ENCODE results near the gene ARMH3.
A peak's percentile ranks its signal among the peaks of the same experiment; 100 is the strongest.

ARMH3 gene

GRCh38 chr10:101826852-101827434, 229.0 kb downstream of the ARMH3 start:
- H3K4me3 ChIP-seq (ENCODE audit: low read length), result no peak overlapping the region
- no peak for DNase-seq (ENCODE audit: low read depth, low spot score)

DNA sequence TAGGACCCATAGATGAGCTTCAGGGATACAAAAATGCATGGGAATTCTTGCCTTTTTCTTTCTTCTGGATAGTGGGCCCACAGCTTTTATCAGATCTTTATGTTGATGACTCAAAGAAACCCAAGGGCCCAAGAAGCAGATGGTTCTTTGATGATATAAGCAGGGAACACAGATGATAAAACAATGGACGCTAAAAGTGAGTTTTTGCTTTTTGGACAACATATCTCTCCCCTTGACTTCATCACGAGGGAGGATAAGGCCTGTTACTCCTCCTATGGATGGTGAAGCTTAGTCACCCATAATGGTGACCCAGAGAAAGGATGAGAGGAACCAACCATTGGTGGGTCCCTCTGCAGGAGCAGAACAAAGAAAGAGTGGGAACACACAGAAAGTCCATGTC, 231.2 kb downstream of the ARMH3 start:
- no peak overlapping the region for H3K4me3 ChIP-seq (ENCODE audit: low read length)
- no peak for DNase-seq (ENCODE audit: low read depth, low spot score)

DNA sequence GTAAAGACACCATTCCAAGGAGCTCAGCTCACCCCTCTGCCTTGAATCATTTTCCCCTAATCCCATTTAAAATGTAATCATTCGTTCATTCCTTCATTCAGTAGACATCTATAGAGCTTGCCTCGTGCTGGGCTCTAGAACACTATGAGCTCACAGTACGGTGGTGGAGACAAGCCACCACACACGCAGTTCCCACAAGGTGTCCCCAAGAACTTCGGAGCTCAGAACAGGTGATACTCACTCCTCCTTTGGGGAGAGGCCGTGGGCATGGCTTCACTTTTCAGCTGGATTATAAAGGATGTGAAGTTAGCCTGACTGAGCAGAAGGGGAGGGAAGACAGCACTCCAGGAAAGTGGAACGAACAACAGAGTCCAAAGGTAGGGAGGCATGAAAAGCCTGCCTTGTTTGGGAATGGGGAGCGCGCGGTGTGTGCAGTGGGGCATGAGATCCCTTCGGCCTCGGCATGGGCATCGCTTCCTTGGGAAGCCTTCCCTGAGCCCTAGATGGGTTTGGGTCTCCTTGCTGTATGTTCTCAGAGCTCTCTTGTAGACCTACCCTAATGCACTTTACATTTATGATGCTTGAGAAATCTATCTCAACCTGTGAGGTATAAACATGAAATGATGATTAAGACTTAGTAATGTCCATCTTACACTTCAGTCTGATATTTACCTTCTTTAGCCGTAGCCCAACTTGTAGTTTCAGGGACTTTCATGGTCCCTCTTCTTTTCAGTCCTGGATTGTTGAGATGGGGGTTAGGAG, 236.9 kb downstream of the ARMH3 start:
- H3K4me3 ChIP-seq (ENCODE audit: low read length), result peak overlapping the region; percentile 73
- no peak for DNase-seq (ENCODE audit: low read depth, low spot score)

DNA sequence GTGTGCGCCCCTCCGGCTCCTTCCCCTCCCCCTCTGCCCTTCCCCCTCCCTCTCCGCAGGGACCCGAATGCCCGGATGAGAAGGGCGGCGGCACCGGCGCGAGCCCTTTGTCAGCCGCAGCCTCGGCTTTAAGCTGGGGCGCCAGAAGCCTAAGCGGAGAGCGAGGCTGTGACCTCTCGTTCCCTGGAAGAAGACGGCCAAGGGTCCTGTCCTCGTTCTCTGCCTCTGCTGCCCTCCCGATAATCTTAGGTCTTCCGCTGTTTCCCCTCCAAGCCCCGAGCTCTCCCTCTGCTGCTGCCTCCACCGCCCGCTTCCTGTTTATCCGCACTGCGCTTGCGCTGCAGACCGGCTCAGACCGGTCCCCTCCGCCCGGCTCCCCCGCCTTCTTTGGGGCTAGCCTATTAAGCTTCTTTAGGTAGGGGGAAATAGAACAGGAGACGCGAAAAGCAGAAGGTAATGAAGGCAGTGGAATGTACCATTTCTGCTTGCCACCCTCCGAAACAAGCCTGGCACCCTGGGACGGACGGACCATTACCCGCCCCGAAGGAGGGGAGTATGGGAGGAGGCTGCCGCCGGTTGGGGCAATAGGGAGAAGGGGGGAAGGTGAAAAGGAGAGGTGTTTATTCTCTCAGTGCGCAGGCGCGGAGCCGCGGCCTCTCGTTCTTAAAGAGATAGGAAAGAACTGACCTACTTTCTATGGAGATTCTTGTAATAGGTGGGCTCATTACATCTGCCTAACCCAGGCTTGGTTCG, 237.7 kb downstream of the ARMH3 start, which contains the start of gene OGA:
OGA (minus strand) TSS at position 326 of the 753 bp plus-strand sequence. CDS start 422 bp downstream, outside the sequence.
- H3K4me3 ChIP-seq (ENCODE audit: low read length), result peak within 1 kb of the TSS; percentile 73
- DNase-seq (ENCODE audit: low read depth, low spot score), result peak; percentile 100

DNA sequence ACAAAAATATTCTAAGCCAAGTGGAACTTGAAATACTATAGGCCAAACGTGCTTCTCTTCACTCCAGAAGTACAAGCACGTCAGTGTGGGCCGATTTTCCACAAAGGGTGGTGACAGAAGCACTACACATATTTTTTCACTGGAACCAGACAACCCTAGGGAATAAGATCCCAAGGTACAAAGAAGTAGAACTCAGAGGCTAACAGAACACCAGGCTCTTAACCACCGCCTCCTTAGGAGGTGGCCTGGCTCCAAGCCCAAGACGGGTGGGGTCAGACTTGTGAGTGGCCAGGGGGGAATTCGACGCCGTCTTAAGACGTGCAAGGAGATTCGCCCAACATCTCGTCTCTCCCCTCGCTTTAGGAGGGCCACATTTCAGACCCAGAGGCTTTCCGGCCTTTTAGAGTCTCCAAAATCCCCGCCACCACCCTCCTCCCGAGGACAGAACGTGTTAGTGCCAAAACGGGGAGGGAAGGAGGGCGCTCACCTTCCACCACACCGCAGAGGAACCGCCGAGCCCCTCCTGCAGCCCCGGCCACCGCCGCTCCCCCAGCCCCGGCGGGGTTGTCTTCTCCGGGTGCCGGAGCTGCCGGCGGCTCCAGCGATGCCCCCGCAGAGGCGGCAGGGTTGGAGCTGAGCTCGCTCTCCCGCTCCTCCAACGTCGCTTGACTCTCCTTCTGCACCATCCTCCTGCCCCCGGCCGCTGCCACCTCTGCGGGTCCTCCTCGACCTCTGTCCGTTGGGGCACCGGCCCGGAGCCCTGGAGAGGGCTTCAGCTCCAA, 238.4 kb downstream of the ARMH3 start:
- no peak for DNase-seq (ENCODE audit: low read depth, low spot score)
- peak overlapping the region; percentile 73 for H3K4me3 ChIP-seq (ENCODE audit: low read length)

- no peak for DNase-seq (ENCODE audit: low read depth, low spot score)
Measured at GRCh38 chr10:101816913-101817336, 239.0 kb downstream of the ARMH3 start.

GRCh38 chr10:101816376-101816775, 239.6 kb downstream of the ARMH3 start:
- H3K4me3 ChIP-seq (ENCODE audit: low read length), result peak overlapping the region; percentile 73
- no peak for DNase-seq (ENCODE audit: low read depth, low spot score)

More at GRCh38 chr10:101816913-101817336, 239.0 kb downstream of the ARMH3 start:
- H3K4me3 ChIP-seq (ENCODE audit: low read length), result peak overlapping the region; percentile 73

DNA sequence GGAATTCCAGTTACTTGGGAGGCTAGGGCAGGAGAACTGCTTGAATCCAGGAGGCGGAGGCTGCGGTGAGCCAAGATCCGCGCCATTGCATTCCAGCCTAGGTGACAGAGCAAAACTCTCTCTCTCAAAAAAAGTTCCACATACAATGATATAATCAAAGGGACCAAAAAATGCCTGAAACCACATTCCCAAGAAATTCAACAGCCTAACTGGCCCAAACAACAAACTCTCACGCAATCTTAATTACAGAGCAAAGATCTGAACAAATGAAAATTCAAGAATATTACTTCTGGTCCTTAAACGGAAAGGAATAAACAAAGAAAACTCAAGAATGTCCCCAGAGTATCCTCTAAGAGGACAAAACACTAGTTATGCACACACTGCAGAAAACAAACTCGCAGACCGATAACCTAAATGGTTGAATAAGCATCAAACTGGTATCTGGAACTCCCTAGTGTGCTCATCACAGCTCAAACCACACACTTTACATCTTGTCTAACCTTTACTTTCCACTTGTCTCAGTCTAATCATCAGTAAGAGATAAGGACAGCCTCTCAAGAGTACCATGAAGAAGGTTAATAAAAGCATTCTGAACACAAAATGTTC, 241.4 kb downstream of the ARMH3 start:
- no peak for DNase-seq (ENCODE audit: low read depth, low spot score)
- no peak overlapping the region for H3K4me3 ChIP-seq (ENCODE audit: low read length)

- no peak overlapping the region for H3K4me3 ChIP-seq (ENCODE audit: low read length)
- no peak for DNase-seq (ENCODE audit: low read depth, low spot score)
Measured at GRCh38 chr10:101812606-101813005, 243.4 kb downstream of the ARMH3 start.

DNA sequence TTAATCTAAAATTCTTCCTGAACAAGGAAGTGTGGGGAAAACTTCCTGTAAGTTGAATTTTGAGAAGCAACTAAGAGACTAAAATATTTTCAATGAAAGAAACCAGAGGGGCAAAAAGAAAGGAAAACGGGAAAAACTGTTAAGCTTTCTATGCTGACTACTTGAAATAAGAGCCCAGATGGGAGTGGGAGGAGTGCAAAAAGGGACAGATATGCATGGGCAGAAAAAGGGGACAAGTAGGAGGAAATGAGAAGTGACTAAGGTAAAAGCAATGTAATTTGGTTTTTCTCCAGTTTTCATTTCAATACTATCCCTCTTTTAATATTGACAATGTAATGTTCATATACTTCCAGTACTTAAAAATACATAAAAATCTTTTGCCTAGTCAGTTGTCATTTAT, 248.8 kb downstream of the ARMH3 start:
- H3K4me3 ChIP-seq (ENCODE audit: low read length), result no peak overlapping the region
- DNase-seq (ENCODE audit: low read depth, low spot score), result no peak

- no peak for DNase-seq (ENCODE audit: low read depth, low spot score)
Measured at GRCh38 chr10:101803511-101803910, 252.5 kb downstream of the ARMH3 start.

GRCh38 chr10:101797403-101798059, 258.4 kb downstream of the ARMH3 start:
- DNase-seq (ENCODE audit: low read depth, low spot score), result no peak
- no peak overlapping the region for H3K4me3 ChIP-seq (ENCODE audit: low read length)

More at GRCh38 chr10:101803511-101803910, 252.5 kb downstream of the ARMH3 start:
- no peak overlapping the region for H3K4me3 ChIP-seq (ENCODE audit: low read length)
